IPS-20b (cell line): ENCODE measurements around the gene HBZ.
"Not testable (repeated sequence)": the region's sequence is repeated elsewhere in the genome, so short reads cannot be mapped to it uniquely, and the experiment has no call there.

Experiments
- H3K27ac ChIP-seq: one replicate; pipeline ENCODE4 v1.5.1; 2013; ENCODE audit warnings: low read length
- H3K27me3 ChIP-seq: 2 replicates; pipeline ENCODE4 v1.6.1; 2013; ENCODE audit warnings: mild to moderate bottlenecking, low read length, inconsistent platforms; ENCODE audit not compliant: insufficient read depth
- H3K36me3 ChIP-seq: 2 replicates; pipeline ENCODE4 v1.6.1; 2013; ENCODE audit warnings: low read depth, mild to moderate bottlenecking, inconsistent platforms, low read length, moderate library complexity; ENCODE audit not compliant: insufficient read depth
- H3K4me1 ChIP-seq: 2 replicates; pipeline ENCODE4 v1.6.1; 2013; ENCODE audit warnings: mild to moderate bottlenecking, control low read depth, inconsistent platforms, low read length, moderate library complexity; ENCODE audit not compliant: insufficient read depth
- H3K4me3 ChIP-seq: 2 replicates; pipeline ENCODE4 v1.5.1; 2013; ENCODE audit warnings: mild to moderate bottlenecking, low read length, inconsistent platforms
- H3K9ac ChIP-seq: 2 replicates; pipeline ENCODE4 v1.6.1; 2013; ENCODE audit warnings: low read depth, mild to moderate bottlenecking, inconsistent platforms, low read length, moderate library complexity
- H3K9me3 ChIP-seq: 2 replicates; pipeline ENCODE4 v1.6.1; 2013; ENCODE audit warnings: mild to moderate bottlenecking, low read depth, low read length, inconsistent platforms; ENCODE audit not compliant: insufficient read depth

The HBZ gene

DNA sequence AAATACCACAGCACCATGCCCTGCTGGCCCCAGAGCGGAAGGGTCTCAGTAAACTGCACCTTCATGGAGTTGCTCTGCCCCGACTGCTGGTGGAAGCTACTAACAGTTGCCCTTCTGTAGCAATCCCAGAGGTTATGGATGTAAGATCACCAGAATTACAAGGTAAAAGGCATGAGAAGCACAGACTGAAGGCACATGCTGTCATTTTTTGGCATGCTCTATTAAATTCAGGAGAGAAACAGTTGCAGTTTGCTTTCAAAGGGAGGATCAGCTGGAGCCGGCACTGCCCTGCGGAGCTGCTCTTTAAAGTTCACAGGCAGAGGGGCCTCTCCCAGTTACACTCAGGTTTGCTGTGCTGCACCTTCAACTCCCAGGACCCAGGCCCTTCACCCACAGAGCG is 33.1 kb upstream of the HBZ start:
- Histone ChIP-seq H3K9ac (no peak overlapping the region), H3K27me3 (no peaks in the 10 kb centered on the region), H3K4me1 (no peaks in the 10 kb centered on the region), H3K27ac (no peak overlapping the region), H3K36me3 (peaks cover 8% of the 10 kb centered on the region; the same call in 1 of the 2 replicates), H3K9me3 (no peaks in the 10 kb centered on the region), H3K4me3 (no peak overlapping the region)

DNA sequence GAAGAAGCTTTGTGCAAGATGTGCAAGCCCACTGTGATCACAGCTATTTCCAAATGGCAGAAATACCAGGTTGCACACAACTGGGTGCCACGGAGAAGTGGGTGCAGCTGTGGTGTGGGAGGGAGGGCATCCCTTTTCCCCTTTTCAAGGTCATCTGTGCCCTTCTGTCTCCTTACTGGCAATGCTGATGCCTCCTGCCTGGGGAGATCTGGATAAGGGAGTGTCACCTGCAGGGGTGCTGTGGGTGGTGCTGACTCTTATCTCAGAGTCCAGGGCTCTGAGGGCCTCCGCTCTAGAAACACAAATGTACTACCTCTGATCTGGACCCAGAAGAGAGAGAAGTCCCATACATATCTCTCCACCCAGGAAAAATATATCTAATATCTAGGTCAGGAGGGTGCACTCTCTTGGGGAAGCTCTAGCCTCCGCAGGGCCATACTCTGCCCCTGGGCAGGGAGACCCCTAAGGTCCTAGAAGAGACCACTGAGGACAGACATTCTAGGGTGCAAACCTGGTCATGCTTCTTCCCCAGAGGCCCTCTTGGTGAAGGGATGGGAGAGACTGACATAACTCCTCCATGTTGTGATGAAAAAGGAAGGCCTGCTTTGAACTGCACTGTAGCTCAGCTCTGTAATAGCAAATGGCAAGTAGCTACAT is 32.5 kb upstream of the HBZ start:
- Histone ChIP-seq H3K4me3 (no peak overlapping the region), H3K27ac (no peak overlapping the region), H3K9me3 (no peaks in the 10 kb centered on the region), H3K36me3 (peaks cover 7% of the 10 kb centered on the region; the same call in 1 of the 2 replicates), H3K27me3 (no peaks in the 10 kb centered on the region), H3K4me1 (no peaks in the 10 kb centered on the region), H3K9ac (no peak overlapping the region)

DNA sequence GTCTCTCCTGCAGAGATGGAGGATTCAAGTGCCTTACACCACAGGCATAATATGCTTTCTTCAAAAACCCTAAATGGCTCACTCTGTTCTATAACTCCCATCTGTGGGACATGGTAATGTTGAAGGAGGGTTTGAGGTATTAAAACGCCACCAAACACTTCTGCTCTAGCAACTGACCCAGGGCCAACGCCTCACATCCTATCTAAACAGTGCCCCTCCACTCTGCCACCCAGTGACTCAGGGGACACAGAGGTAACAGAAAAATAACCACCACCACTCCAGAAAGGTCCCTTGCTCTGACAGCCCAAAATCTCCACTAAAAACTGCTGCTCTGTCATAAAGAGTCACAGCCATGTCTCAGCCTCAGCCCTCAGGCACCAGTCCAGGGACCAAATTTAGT is 31.7 kb upstream of the HBZ start:
- H3K9ac ChIP-seq, result no peak overlapping the region
- peaks cover 7% of the 10 kb centered on the region; the same call in 1 of the 2 replicates for H3K36me3 ChIP-seq
- H3K9me3 ChIP-seq, result no peaks in the 10 kb centered on the region
- H3K4me1 ChIP-seq, result no peaks in the 10 kb centered on the region
- no peak overlapping the region for H3K4me3 ChIP-seq
- no peak overlapping the region for H3K27ac ChIP-seq
- H3K27me3 ChIP-seq, result no peaks in the 10 kb centered on the region

DNA sequence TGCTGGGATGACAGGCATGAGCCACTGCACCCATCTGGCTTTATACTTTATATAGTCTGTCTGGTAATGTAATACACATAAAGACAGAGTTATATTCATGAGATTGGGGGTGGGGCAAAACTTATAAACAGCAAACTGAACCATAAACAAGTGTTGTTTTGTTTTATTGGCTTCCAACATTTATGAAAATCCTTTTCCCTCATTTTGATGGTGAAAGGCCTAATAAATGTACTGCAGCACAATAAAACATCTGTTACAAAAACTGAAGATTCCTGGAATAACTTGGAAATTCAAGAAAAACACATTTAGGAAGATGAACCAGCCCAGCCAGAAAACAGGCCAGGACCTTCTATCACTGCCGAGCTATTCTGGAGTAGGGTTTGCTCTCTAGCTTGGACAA is 30.1 kb upstream of the HBZ start:
- Histone ChIP-seq H3K27ac (no peak overlapping the region), H3K4me3 (no peak overlapping the region), H3K9me3 (no peaks in the 10 kb centered on the region), H3K36me3 (no peaks in the 10 kb centered on the region), H3K27me3 (no peaks in the 10 kb centered on the region), H3K4me1 (no peaks in the 10 kb centered on the region), H3K9ac (no peak overlapping the region)

DNA sequence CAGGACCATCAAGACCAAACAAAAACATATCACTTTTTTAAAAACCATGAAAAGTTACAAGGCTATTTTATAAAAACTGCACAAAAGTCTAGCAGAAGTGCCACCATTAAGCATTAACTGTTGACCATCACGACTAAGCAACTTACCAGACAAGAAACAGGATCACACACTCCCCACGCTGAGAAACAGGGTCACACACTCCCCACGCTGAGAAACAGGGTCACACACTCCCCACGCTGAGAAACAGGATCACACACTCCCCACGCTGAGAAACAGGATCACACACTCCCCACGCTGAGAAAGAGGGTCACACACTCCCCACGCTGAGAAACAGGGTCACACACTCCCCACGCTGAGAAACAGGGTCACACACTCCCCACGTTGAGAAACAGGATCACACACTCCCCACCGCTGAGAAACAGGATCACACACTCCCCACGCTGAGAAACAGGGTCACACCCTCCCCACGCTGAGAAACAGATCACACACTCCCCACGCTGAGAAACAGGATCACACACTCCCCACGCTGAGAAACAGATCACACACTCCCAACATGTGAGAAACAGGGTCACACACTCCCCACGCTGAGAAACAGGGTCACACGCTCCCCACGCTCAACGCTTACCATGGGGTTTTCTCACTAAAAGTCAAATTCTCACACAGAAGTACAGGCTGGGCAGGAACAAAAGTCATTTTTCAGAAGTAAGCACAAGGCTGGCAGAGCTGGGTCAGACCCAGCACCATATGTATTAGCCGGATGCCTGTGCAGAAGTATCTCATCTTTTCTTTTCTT is 28.7 kb upstream of the HBZ start:
- H3K4me3 ChIP-seq, H3K36me3 ChIP-seq, H3K27ac ChIP-seq, H3K27me3 ChIP-seq, H3K4me1 ChIP-seq, H3K9me3 ChIP-seq, H3K9ac ChIP-seq: not testable (repeated sequence)

DNA sequence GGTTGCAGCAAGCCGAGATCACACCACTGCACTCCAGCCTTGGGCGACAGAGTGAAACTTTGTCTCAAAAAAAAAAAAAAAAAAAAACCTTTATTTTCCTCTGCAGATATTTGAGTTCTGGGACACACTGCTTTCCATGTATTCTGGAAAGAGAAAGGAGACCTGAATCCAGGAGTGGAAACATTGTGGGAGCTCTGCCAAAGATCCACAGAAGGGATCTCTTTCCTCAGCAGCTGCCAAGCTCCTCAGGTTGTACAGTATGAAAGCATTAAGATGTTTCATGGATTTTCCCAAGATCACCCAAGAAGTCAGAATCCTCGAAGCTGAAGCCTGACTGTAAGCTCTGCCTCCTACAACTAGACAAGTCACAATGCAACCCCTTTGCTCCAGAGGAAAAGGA is 27.4 kb upstream of the HBZ start:
- Histone ChIP-seq H3K4me1 (no peaks in the 10 kb centered on the region), H3K36me3 (no peaks in the 10 kb centered on the region), H3K4me3 (no peak overlapping the region), H3K9ac (no peak overlapping the region), H3K9me3 (no peaks in the 10 kb centered on the region), H3K27me3 (no peaks in the 10 kb centered on the region), H3K27ac (no peak overlapping the region)

DNA sequence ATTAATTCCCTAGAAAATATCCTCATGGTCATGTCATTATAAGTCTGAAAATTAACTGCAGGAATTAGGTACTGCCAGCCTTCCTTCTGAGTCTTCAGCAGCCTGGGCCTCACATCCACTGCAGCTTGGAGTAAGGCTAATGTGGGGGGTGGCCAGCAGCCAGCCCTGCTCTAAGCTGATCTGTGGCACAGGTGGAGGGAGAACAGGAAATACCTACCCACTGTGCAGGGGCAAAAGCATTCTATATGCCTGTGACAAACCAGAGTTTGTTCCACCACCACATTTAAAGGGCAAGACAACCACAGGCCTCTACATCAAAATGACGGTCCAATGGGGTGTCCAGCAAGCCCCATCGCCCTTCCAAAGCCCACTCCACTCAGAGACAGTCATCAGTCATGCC is 23.4 kb upstream of the HBZ start:
- Histone ChIP-seq H3K4me3 (no peak overlapping the region), H3K9ac (no peak overlapping the region), H3K27ac (no peak overlapping the region), H3K27me3 (no peaks in the 10 kb centered on the region), H3K4me1 (no peaks in the 10 kb centered on the region), H3K36me3 (no peaks in the 10 kb centered on the region), H3K9me3 (no peaks in the 10 kb centered on the region)

DNA sequence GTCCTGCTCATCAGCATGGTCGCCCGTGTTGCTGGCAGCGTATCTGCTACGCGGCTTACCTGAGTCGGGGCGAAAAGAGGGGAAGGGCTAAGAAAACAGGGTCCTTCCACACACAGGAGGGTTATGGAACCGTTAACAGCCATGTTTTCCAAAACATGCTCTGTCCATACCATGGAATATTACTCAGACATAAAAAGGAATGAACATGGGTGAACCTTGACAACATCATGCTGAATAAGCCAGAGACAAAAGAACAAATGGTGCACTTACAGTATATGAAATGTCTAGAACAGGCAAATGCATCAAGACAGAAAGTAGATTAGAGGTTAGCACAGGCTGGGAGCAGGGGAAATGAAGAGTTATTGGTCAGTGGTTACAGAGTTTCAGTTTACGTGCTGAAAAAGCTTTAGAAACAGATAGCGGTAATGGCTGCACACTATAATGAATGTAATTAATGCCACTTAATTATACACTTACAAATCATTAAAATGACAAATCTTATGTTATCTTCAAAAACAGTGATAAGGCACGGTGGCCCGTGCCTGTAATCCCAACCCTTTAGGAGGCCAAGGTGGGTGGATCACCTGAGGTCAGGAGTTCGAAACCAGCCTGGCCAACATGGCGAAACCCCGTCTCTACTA is 21.8 kb upstream of the HBZ start:
- no peaks in the 10 kb centered on the region for H3K9me3 ChIP-seq
- no peaks in the 10 kb centered on the region for H3K4me1 ChIP-seq
- H3K27ac ChIP-seq, result no peak overlapping the region
- H3K36me3 ChIP-seq, result no peaks in the 10 kb centered on the region
- no peak overlapping the region for H3K9ac ChIP-seq
- no peaks in the 10 kb centered on the region for H3K27me3 ChIP-seq
- no peak overlapping the region for H3K4me3 ChIP-seq

DNA sequence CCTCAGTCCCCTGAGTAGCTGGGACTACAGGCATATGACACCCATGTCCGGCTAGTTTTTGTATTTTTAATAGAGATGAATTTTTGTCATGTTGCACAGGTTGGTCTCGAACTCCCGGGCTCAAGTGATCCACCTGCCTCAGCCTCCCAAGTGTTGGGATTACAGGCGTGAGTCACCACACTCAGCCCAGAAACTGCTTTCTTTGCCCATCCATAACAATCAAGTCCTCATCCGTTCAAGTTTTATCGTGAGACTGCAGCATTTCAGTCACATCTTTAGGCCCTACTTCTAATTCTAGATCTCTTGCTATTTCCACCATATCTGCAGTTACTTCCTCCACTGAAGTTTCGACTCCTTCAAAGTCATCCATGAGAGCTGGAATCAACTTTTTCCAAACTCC is 20.3 kb upstream of the HBZ start:
- Histone ChIP-seq H3K9ac (no peak overlapping the region), H3K27me3 (no peaks in the 10 kb centered on the region), H3K36me3 (no peaks in the 10 kb centered on the region), H3K4me3 (no peak overlapping the region), H3K4me1 (no peaks in the 10 kb centered on the region), H3K27ac (no peak overlapping the region), H3K9me3 (no peaks in the 10 kb centered on the region)

DNA sequence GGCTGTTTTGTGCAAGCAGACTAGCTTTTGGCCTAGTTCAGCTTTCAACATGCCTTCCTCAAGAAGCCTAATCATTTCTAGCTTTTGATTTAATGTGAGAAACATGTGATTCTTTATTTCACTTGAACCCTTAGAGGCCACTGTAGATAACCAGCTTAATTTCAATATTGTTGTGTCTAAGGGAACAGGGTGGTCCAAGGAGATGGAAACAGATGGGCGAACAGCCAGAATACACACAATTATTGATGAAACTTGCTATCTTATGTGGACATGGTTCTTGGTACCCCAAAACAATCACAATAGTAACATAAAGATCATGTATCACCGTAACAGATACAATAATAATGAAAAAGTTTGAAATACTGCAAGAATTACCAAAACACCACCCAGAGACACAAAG is 18.7 kb upstream of the HBZ start:
- Histone ChIP-seq H3K27me3 (no peaks in the 10 kb centered on the region), H3K36me3 (no peaks in the 10 kb centered on the region), H3K4me1 (no peaks in the 10 kb centered on the region), H3K9ac (no peak overlapping the region), H3K9me3 (no peaks in the 10 kb centered on the region), H3K4me3 (no peak overlapping the region), H3K27ac (no peak overlapping the region)

DNA sequence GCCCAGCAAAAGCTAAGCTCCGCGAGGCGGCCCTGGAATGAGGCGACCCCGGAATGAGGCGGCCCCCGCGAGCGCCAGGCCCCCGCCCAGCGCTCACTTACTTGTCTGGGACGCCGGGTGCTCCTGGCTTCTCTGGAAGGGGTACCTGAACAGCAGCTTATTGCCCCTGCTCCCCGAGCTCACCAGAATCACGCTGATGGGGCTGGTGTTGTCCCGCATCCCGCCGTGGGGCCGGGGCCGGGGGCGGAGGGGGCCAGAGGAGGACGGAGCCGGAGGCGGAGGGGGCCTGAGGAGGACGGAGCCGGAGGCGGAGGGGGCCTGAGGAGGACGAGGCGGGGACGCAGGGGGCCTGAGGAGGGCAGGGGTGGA is 14.4 kb upstream of the HBZ start:
- Histone ChIP-seq H3K36me3 (no peaks in the 10 kb centered on the region), H3K4me3 (peak overlapping the region; percentile 78), H3K27me3 (0 out of 2 replicates have a peak, but pooled peaks cover 3% of the 10 kb centered on the region), H3K9ac (peak overlapping the region; percentile 79; the same call in 1 of the 2 replicates), H3K27ac (no peak overlapping the region), H3K4me1 (no peaks in the 10 kb centered on the region), H3K9me3 (no peaks in the 10 kb centered on the region)
